Aorta (tissue), 5 donors: ENCODE results near the gene IPO11. TPM values are rescaled to one million over a fixed set of nuclear protein-coding genes. Genes with fewer than 3 reads are reported as not detected.

ENCODE experiments used
- ATAC-seq: fragments of 200-7000 bp; cut with Tn5 transposase; one replicate; pipeline ENCODE4 v1.9.1; 2022; ENCODE audit warnings: moderate library complexity; ENCODE audit not compliant: low FRiP score
- DNase-seq, 2 donors: peaks; one replicate each; pipeline ENCODE4 v3.0.0-alpha.2; 2020
- H3K27ac ChIP-seq, 2 donors: one replicate each; pipeline ENCODE4 v1.5.1; 2013; ENCODE audit warnings: low read length in 2 of 2, mild to moderate bottlenecking in 2 of 2, moderate library complexity in 2 of 2, control low read depth in 1 of 2, inconsistent platforms in 1 of 2, low read depth in 1 of 2
- H3K27me3 ChIP-seq, 2 donors: one replicate each; pipeline ENCODE4 v1.6.1; 2013; ENCODE audit warnings: control low read depth in 1 of 2, low read length in 1 of 2, mild to moderate bottlenecking in 1 of 2, moderate library complexity in 1 of 2; ENCODE audit not compliant: insufficient read depth in 2 of 2, control insufficient read depth in 1 of 2
- H3K36me3 ChIP-seq, 2 donors: one replicate each; pipeline ENCODE4 v1.6.1; 2013; ENCODE audit warnings: control low read depth in 1 of 2, low read length in 1 of 2, mild to moderate bottlenecking in 1 of 2; ENCODE audit not compliant: insufficient read depth in 2 of 2, control insufficient read depth in 1 of 2
- H3K4me1 ChIP-seq, 2 donors: one replicate each; pipeline ENCODE4 v1.6.1; 2013; ENCODE audit warnings: low read length in 2 of 2, control low read depth in 1 of 2, mild to moderate bottlenecking in 1 of 2, moderate library complexity in 1 of 2; ENCODE audit not compliant: insufficient read depth in 2 of 2, control insufficient read depth in 1 of 2
- H3K4me3 ChIP-seq, 2 donors: one replicate each; pipeline ENCODE4 v1.5.1; 2013; ENCODE audit warnings: low read length in 2 of 2, control low read depth in 1 of 2, mild to moderate bottlenecking in 1 of 2
- H3K9me3 ChIP-seq: one replicate; pipeline ENCODE4 v1.6.1; 2013; ENCODE audit warnings: mild to moderate bottlenecking, low read length; ENCODE audit not compliant: control insufficient read depth
- WGBS, 2 donors: extraction: QIAGEN DNeasy Blood & Tissue Kit; methylation state at CpG; one replicate each; pipeline ENCODE4 v1.1.7; 2013; 5-methylcytosine and 5-hydroxymethylcytosine counted together
- intact Hi-C, 2 donors: fragments of 100-400 bp; cut with DNase I; formaldehyde crosslinking; loops; one replicate each; pipeline versions ENCODE4 v1.14.2 to v1.15.0; 2022
- polyA plus RNA-seq, 2 donors: library from polyadenylated mRNA; stranded (reverse); fragments of 200-250 nt; gene quantifications; one replicate each; pipeline ENCODE4 v1.2.3, GENCODE V29; 2013
- total RNA-seq, 2 donors: library from RNA; stranded (reverse); fragmentation: NEBNext Ultra II Directional; extraction: Animal tissue kit (Norgen Biotek cat#: 25700); gene quantifications; one replicate each; pipeline ENCODE4 v1.2.1, GENCODE V29; 2021
- donor health status: healthy with polysubstance abuse.
- donor health status: Bipolar disorder and iron deficiency.
- donor health status: DM: no; HTN: no; CAD: no.
- donor health status: DM: no; HTN: no; CAD: no.
- donor health status: DM: yes; HTN: yes; CAD: no.

IPO11 gene
- total and polyA plus RNA-seq, 4 donors = 5.0 to 41.2 (median 16.0) TPM

GRCh38 chr5:62633243-62633642 is 220.7 kb downstream of the IPO11 start:
- Histone ChIP-seq H3K27me3 (no peaks in the 10 kb centered on the region), H3K9me3 (no peaks in the 10 kb centered on the region), H3K4me1 (peaks cover 0 to 2% of the 10 kb centered on the region in 2 donors), H3K27ac (no peak overlapping the region), H3K36me3 (peaks cover 0 to 2% of the 10 kb centered on the region in 2 donors), H3K4me3 (no peak overlapping the region)
- ATAC-seq (no peak), DNase-seq (no peak)
- intact Hi-C loops = no loop called here

- Histone ChIP-seq H3K27me3 (no peaks in the 10 kb centered on the region), H3K36me3 (peaks cover 0 to 2% of the 10 kb centered on the region in 2 donors), H3K9me3 (no peaks in the 10 kb centered on the region), H3K4me1 (no peaks in the 10 kb centered on the region), H3K4me3 (no peak overlapping the region), H3K27ac (no peak overlapping the region)
- intact Hi-C loops = no loop called here
- 92% methylated on average over 4 of the region's 4 CpGs for WGBS, 2 donors
- DNase-seq = no peak
- no peak for ATAC-seq
Measured at GRCh38 chr5:62640446-62640845, 227.9 kb downstream of the IPO11 start.

GRCh38 chr5:62642468-62642867 is 229.9 kb downstream of the IPO11 start:
- H3K27me3 ChIP-seq = no peaks in the 10 kb centered on the region
- H3K36me3 ChIP-seq = no peaks in the 10 kb centered on the region
- H3K9me3 ChIP-seq = no peaks in the 10 kb centered on the region
- ATAC-seq = no peak
- no peak overlapping the region for H3K4me3 ChIP-seq
- no peak for DNase-seq
- no peaks in the 10 kb centered on the region for H3K4me1 ChIP-seq
- 86 to 90% methylated on average over 6 of the region's 6 CpGs for WGBS, 2 donors
- intact Hi-C loops = no loop called here
- no peak overlapping the region for H3K27ac ChIP-seq

- ATAC-seq = no peak
- WGBS, 2 donors = 92 to 93% methylated on average over 17 of the region's 17 CpGs
- Histone ChIP-seq H3K4me3 (no peak overlapping the region), H3K9me3 (no peaks in the 10 kb centered on the region), H3K27ac (no peak overlapping the region), H3K27me3 (no peaks in the 10 kb centered on the region), H3K36me3 (no peaks in the 10 kb centered on the region), H3K4me1 (no peaks in the 10 kb centered on the region)
- intact Hi-C loops = no loop called here
- DNase-seq = no peak
Measured at GRCh38 chr5:62643556-62644451, 231.2 kb downstream of the IPO11 start.

- DNase-seq (no peak), ATAC-seq (no peak)
- no peaks in the 10 kb centered on the region for H3K36me3 ChIP-seq
- no peaks in the 10 kb centered on the region for H3K4me1 ChIP-seq
- 96% methylated on average over 3 of the region's 3 CpGs for WGBS, 2 donors
- no peaks in the 10 kb centered on the region for H3K27me3 ChIP-seq
- no peak overlapping the region for H3K27ac ChIP-seq
- intact Hi-C loops = no loop called here
- H3K4me3 ChIP-seq = no peak overlapping the region
- H3K9me3 ChIP-seq = no peaks in the 10 kb centered on the region
Measured at GRCh38 chr5:62645223-62645622, 232.7 kb downstream of the IPO11 start.

- intact Hi-C loops = no loop called here
- no peaks in the 10 kb centered on the region for H3K4me1 ChIP-seq
- ATAC-seq = no peak
Measured at GRCh38 chr5:62647241-62647640, 234.7 kb downstream of the IPO11 start.

GRCh38 chr5:62649025-62649424 is 236.5 kb downstream of the IPO11 start:
- Histone ChIP-seq H3K27me3 (no peaks in the 10 kb centered on the region), H3K27ac (no peak overlapping the region), H3K9me3 (peaks cover 1% of the 10 kb centered on the region), H3K4me1 (no peaks in the 10 kb centered on the region), H3K36me3 (no peaks in the 10 kb centered on the region), H3K4me3 (no peak overlapping the region)
- DNase-seq (no peak), ATAC-seq (no peak)
- 86 to 90% methylated on average over 4 of the region's 4 CpGs for WGBS, 2 donors
- intact Hi-C loops = no loop called here

More at GRCh38 chr5:62647241-62647640, 234.7 kb downstream of the IPO11 start:
- no peak for DNase-seq
- H3K4me3 ChIP-seq = no peak overlapping the region
- H3K36me3 ChIP-seq = no peaks in the 10 kb centered on the region
- H3K27ac ChIP-seq = no peak overlapping the region
- H3K9me3 ChIP-seq = peaks cover 1% of the 10 kb centered on the region
- no peaks in the 10 kb centered on the region for H3K27me3 ChIP-seq

GRCh38 chr5:62649476-62650113 is 237.0 kb downstream of the IPO11 start:
- WGBS, 2 donors = 64 to 68% methylated on average over 4 of the region's 4 CpGs
- ATAC-seq (no peak), DNase-seq (peak in 1 of 2 donors; percentile 54)
- no peaks in the 10 kb centered on the region for H3K4me1 ChIP-seq
- no peaks in the 10 kb centered on the region for H3K36me3 ChIP-seq
- H3K27ac ChIP-seq = no peak overlapping the region
- H3K4me3 ChIP-seq = no peak overlapping the region
- peaks cover 1% of the 10 kb centered on the region for H3K9me3 ChIP-seq
- no peaks in the 10 kb centered on the region for H3K27me3 ChIP-seq
- intact Hi-C loops = no loop called here

GRCh38 chr5:62650197-62650596 is 237.6 kb downstream of the IPO11 start:
- ATAC-seq (no peak), DNase-seq (no peak)
- Histone ChIP-seq H3K4me1 (no peaks in the 10 kb centered on the region), H3K9me3 (peaks cover 1% of the 10 kb centered on the region), H3K4me3 (no peak overlapping the region), H3K36me3 (no peaks in the 10 kb centered on the region), H3K27me3 (no peaks in the 10 kb centered on the region), H3K27ac (no peak overlapping the region)
- WGBS, 2 donors = 65 to 75% methylated on average over 5 of the region's 5 CpGs
- intact Hi-C loops = no loop called here
